ENCODE data around the gene BACH2.
A peak's percentile ranks its signal among the peaks of the same experiment; 100 is the strongest.
"Not testable (repeated sequence)": the region's sequence is repeated elsewhere in the genome, so short reads cannot be mapped to it uniquely, and the experiment has no call there.

The BACH2 gene

GRCh38 chr6:89977808-89978748 is 318.6 kb downstream of the BACH2 start:
- DNase-seq (ENCODE audit: low read depth in 1 of 2, low spot score in 1 of 2), result no peak

DNA sequence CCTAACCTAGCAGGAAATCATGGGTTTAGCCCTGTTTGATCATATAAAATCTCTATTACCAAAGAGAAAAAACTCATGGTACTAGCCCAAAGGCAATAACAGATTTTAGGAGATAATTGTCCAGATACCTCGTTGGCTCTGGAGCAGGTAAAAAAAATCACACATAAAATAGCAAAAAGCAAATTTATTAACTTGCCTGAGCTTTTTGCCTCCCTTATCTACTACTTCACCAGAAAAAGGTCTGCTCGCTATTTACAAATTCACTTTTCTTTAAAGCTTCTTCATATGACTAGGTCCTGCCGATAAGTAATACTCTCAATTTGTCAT is 320.0 kb downstream of the BACH2 start:
- no peak for DNase-seq (ENCODE audit: low read depth in 1 of 2, low spot score in 1 of 2)

GRCh38 chr6:89975991-89976693 is 320.5 kb downstream of the BACH2 start:
- DNase-seq (ENCODE audit: low read depth in 1 of 2, low spot score in 1 of 2), result no peak

DNA sequence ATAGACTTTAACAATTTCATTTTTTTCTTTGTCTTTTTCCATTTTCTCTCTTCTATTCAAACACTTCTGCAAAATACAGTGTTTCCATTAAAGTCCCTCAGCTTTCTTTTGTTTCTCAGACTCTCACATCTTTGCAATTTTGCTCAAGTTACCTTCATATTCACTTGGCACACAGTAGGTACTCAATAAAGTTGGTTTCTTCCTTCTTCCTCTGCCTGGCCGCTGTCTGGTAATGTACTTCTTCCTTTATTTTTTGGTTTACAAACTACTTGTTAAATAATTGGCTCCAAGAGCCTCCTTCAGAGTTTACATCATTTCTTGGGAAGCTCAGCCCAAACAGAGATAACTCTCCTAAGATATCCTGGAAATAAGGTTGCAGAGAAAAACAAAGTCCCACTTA is 321.3 kb downstream of the BACH2 start:
- no peak for DNase-seq (ENCODE audit: low read depth in 1 of 2, low spot score in 1 of 2)

- no peak for DNase-seq (ENCODE audit: low read depth in 1 of 2, low spot score in 1 of 2)
Observed at GRCh38 chr6:89974834-89975233, 321.8 kb downstream of the BACH2 start.

DNA sequence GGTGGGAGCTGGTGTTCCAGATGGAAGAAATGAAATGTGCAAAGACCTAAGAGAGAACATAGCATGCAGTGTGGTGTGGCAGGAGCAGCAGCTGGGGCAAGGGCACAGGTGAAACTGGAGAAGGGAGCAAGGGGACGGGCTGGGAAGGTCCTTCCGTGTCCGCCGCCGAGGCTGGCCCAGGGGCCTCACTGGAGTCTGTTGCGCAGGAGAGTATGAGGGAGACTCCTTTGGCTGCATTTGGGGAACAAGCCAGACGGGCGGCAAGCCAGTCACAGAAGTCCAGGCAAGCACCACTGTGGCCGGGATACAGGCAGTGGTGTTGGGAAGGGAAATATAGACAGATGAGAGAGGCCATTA is 324.6 kb downstream of the BACH2 start:
- no peak for DNase-seq (ENCODE audit: low read depth in 1 of 2, low spot score in 1 of 2)

DNA sequence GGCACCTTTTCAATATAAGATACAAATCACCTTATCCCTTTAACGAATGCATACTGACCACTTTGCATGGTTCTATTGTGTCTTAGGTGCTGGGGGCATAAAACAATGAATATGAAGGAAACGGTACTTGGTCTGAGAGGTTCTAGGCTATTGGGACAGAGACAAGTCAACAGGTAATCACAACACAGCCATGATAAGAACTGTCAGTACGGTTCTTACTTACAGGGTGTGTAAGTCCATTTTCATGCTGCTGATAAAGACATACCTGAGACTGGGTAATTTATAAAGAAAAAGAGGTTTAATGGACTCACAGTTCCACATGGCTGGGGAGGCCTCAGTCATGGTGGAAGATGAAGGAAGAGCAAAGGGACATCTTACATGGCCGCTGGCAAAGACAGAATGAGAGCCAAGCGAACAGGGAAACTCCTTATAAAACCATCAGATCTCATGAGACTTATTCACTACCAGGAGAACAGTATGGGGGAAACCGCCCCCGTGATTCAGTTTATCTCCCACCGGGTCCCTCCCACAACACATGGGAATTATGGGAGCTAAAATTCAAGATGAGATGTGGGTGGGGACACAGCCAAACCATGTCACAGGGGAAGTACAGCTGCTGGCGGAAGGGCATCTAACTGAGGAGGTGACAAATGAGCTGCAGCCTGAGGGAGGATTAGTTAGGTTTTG is 325.2 kb downstream of the BACH2 start:
- not testable (repeated sequence) for DNase-seq (ENCODE audit: low read depth in 1 of 2, low spot score in 1 of 2)

- DNase-seq (ENCODE audit: low read depth in 1 of 2, low spot score in 1 of 2), result no peak
Observed at GRCh38 chr6:89970609-89971337, 325.9 kb downstream of the BACH2 start.

DNA sequence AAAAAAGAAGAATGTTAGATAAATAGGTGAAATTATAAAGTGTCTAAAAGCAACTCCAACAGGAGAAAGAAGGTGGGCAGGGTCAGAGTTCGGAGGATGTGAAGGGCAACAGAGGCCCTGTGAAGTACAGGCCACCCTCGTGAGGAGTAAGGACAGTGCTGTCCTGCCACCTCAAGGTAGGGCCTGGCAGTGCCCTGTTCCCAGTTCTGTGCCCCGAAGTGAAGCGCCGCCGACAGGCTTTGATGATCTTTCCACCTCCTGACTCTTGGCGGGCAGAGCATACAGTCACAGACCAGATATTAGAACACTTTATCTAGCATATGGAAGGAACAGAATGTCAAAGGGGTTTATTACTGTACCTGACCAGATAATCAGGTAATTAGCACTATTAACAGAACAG is 326.6 kb downstream of the BACH2 start:
- no peak for DNase-seq (ENCODE audit: low read depth in 1 of 2, low spot score in 1 of 2)

GRCh38 chr6:89966913-89967312 is 329.7 kb downstream of the BACH2 start:
- DNase-seq (ENCODE audit: low read depth in 1 of 2, low spot score in 1 of 2), result no peak

- no peak for DNase-seq (ENCODE audit: low read depth in 1 of 2, low spot score in 1 of 2)
Observed at GRCh38 chr6:89966228-89966544, 330.5 kb downstream of the BACH2 start.

- DNase-seq (ENCODE audit: low read depth in 1 of 2, low spot score in 1 of 2), result no peak
Observed at GRCh38 chr6:89965441-89966227, 331.0 kb downstream of the BACH2 start.

DNA sequence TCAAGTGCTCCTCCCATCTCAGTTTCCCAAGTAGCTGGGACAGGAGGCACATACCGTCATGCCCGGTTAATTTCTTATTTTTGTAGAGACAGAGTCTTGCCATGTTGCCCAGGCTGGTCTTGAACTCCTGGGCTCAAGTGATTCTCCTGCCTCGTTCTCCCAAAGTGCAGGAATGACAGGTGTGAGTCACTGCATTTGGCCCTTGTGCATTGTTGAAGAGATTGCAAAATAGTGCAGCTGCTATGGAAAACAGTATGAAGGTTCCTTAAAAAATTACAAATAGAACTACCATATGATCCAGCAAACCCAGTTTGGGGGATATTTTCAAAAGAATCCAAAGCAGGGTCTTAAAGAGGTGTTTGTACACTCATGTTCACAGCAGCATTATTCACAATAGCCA is 333.3 kb downstream of the BACH2 start:
- DNase-seq (ENCODE audit: low read depth in 1 of 2, low spot score in 1 of 2), result no peak

DNA sequence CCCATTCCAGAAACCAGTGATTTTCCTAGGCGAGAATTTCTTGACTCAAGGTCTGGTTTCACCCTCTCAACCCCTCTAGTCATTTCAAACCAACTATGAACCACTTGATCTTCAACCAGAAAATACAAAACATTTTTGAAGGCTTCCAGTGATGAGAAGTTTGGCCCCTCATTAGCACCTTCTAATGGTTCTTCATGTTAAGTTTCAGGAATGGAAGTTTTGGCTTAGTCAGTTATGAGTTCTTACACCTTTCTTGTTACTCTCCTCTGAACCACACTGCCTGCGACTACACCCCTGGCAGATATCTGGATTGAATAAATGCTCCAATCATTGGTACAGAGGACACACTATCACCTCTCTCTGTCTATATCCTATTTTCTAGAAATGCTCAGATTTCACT is 335.2 kb downstream of the BACH2 start:
- no peak for DNase-seq (ENCODE audit: low read depth in 1 of 2, low spot score in 1 of 2)

DNA sequence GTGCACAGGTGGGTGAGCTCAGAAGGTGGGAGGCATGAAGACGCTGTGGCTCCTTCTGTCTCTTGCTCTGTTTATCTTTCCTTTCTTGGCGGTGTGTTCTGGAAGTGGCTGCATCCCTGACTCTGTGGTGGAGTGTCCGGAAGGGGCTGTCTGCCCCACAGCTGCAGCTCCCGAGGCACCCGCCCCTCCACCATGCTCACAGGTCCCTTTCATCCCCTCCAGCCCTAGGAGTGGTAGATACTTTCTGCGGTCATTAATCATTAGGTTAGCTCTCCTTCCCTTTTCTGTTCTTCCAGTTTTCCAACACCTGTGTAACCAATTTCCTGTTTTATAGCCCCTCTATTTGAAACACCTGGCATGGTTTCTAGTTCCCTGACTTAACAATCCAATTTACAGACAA is 336.8 kb downstream of the BACH2 start:
- no peak for DNase-seq (ENCODE audit: low read depth in 1 of 2, low spot score in 1 of 2)

GRCh38 chr6:89956182-89956581 is 340.5 kb downstream of the BACH2 start:
- no peak for DNase-seq (ENCODE audit: low read depth in 1 of 2, low spot score in 1 of 2)

DNA sequence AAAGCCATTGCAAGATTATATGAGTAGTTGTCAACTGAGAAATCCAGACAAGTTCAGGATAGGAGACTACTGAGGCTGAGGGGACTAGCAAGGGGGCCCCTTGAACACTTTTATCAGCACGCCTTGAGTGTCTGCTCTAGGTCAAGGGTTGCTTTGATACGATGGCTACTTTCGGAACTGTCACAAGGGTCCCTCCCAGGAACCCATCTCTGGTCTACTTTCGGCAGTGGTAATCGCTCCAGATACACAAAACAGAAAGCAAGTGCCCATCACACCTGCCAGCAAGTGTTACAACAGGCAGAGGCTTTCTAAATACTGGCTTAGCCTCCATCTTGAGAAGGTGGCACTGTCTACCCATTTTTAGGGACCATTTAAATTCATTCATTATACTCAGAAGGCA is 341.3 kb downstream of the BACH2 start:
- no peak for DNase-seq (ENCODE audit: low read depth in 1 of 2, low spot score in 1 of 2)

DNA sequence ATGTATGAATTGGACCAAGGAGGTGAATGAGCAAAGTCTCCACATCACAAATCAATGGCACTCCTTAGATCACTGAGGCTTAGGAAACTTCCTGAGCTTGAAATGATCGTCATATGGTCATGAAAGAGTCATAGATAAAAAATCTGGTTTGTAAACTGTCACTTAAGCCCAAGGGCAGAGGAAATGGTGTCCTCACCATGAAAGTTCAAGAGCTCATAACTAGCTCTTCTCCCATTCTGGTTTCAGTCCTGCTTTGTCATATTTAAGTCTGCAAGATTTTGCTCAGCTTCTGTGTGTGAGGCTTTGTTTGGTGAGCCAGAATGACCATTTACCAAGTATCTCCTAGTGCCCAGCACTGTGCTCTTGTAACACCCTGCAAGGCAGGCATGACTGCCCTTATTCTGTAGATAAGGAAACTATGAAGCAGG is 341.9 kb downstream of the BACH2 start:
- no peak for DNase-seq (ENCODE audit: low read depth in 1 of 2, low spot score in 1 of 2)

DNA sequence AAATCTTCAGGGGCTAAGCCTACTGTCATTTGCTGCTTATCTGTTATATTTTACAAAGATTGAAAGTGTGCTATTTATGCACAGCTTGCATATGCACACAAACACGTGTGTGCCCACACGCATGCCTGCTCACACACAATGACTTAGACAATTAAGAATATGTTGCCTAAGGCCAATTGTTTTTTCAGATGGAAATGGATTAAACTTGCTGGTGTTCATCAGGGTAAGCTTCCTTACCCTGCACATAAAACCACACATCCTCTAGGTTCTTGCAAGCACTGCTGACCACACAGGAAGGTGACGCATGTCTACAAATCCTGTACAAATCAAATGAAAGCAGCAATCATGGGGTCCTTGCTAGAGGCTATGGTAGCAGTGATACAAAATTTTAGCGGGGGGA is 344.0 kb downstream of the BACH2 start:
- peak in 1 of 2 donors; percentile 48 for DNase-seq (ENCODE audit: low read depth in 1 of 2, low spot score in 1 of 2)

- DNase-seq (ENCODE audit: low read depth in 1 of 2, low spot score in 1 of 2), result no peak
Observed at GRCh38 chr6:89952105-89952671, 344.5 kb downstream of the BACH2 start.

Measured in activated CD4-positive, alpha-beta T cell treated with anti-CD3 and anti-CD28 coated beads, Interleukin-2, amount 50 U/mL, for 24 hours (primary cell).